HepG2 (cell line): ENCODE results near the gene ENPP1. TPM values are rescaled to one million over a fixed set of nuclear protein-coding genes. Genes with fewer than 3 reads are reported as not detected.
A peak's percentile ranks its signal among the peaks of the same experiment; 100 is the strongest.

Experiments
- FOSL2 ChIP-seq: sonication (generic); formaldehyde crosslinking; IDR thresholded peaks from 2 replicates; pipeline ENCODE4 v1.4.0; 2020; ENCODE audit warnings: missing genetic modification reagents
- FOXA3 ChIP-seq: IDR thresholded peaks from 2 replicates; pipeline ENCODE4 v1.6.1; 2016; ENCODE audit warnings: missing genetic modification reagents, missing compliant biosample characterization
- FOXP1 ChIP-seq, 2 experiments: fragments of 450-650 bp in 1 of 2; IDR thresholded peaks; 2 replicates each; pipeline ENCODE4 v1.6.1; 2017 to 2018; ENCODE audit warnings: antibody characterized with exemption in 1 of 2
- GABPA ChIP-seq, 2 experiments: IDR thresholded peaks; 2 replicates each; pipeline ENCODE4 v1.6.1; 2011 to 2016; ENCODE audit warnings: low read depth in 2 of 2, low read length in 1 of 2, missing biosample characterization in 1 of 2, missing genetic modification characterization in 1 of 2
- HOXA3 ChIP-seq: sonication (generic); formaldehyde crosslinking; IDR thresholded peaks from 2 replicates; pipeline ENCODE4 v1.5.0; 2020; ENCODE audit warnings: missing genetic modification reagents
- KAT8 ChIP-seq: IDR thresholded peaks from 2 replicates; pipeline ENCODE4 v1.6.1; 2016; ENCODE audit warnings: missing genetic modification reagents, missing compliant biosample characterization
- MIXL1 ChIP-seq: IDR thresholded peaks from 2 replicates; pipeline ENCODE4 v1.6.1; 2016
- MXI1 ChIP-seq: IDR thresholded peaks from 3 replicates; pipeline ENCODE4 v1.6.1; 2012; ENCODE audit warnings: low read depth, low read length, inconsistent platforms, borderline replicate concordance
- ONECUT2 ChIP-seq: sonication (generic); formaldehyde crosslinking; IDR thresholded peaks from 2 replicates; pipeline ENCODE4 v1.4.0; 2020; ENCODE audit warnings: missing genetic modification reagents
- PAXIP1 ChIP-seq: sonication (generic); formaldehyde crosslinking; conservative IDR thresholded peaks from 2 replicates; pipeline ENCODE4 v1.4.0; 2020; ENCODE audit warnings: mild to moderate bottlenecking, missing genetic modification reagents, moderate library complexity
- PHF8 ChIP-seq: sonication (generic); formaldehyde crosslinking; IDR thresholded peaks from 2 replicates; pipeline ENCODE4 v1.5.0; 2020; ENCODE audit warnings: missing genetic modification reagents
- SMAD3 ChIP-seq: sonication (generic); formaldehyde crosslinking; IDR thresholded peaks from 2 replicates; pipeline ENCODE4 v1.4.0; 2020; ENCODE audit warnings: missing genetic modification reagents
- SMARCC2 ChIP-seq: fragments of 450-650 bp; IDR thresholded peaks from 2 replicates; pipeline ENCODE4 v1.6.1; 2017; ENCODE audit warnings: antibody characterized with exemption, mild to moderate bottlenecking
- ZKSCAN8 ChIP-seq: IDR thresholded peaks from 2 replicates; pipeline ENCODE4 v1.6.1; 2016; ENCODE audit warnings: borderline replicate concordance, missing genetic modification reagents, missing compliant biosample characterization
- ZNF251 ChIP-seq: sonication (generic); formaldehyde crosslinking; IDR thresholded peaks from 2 replicates; pipeline ENCODE4 v1.9.0; 2021; ENCODE audit warnings: mild to moderate bottlenecking, missing genetic modification reagents
- ZNF256 ChIP-seq: sonication (generic); formaldehyde crosslinking; conservative IDR thresholded peaks from 2 replicates; pipeline ENCODE4 v1.4.0; 2020; ENCODE audit warnings: missing genetic modification reagents
- ZNF512B ChIP-seq: sonication (generic); formaldehyde crosslinking; IDR thresholded peaks from 2 replicates; pipeline ENCODE4 v1.5.1; 2020; ENCODE audit warnings: missing genetic modification reagents, mild to moderate bottlenecking, borderline replicate concordance
- polyA plus RNA-seq, 8 experiments: library from polyadenylated mRNA; depleted of rRNA in 3 of 8; stranded (reverse) in 7 of 8; unstranded in 1 of 8; fragments of >200 nt; fragmentation: Illumina TruSeq in 4 of 8; extraction: Trizol in 4 of 8; gene quantifications; 2 replicates each; pipeline versions ENCODE4 v1.2.1 to v1.2.3, GENCODE V29; 2011 to 2016; ENCODE audit warnings: low read depth in 4 of 8, missing spikeins in 1 of 8, mixed read lengths in 1 of 8; ENCODE audit not compliant: insufficient read depth in 1 of 8
- total RNA-seq, 5 experiments: library from RNA; depleted of rRNA; stranded (reverse); fragments of >200 nt; fragmentation: Illumina TruSeq; extraction: Trizol; gene quantifications; 2 replicates each; pipeline ENCODE4 v1.2.3, GENCODE V29; 2016; ENCODE audit warnings: low read depth in 1 of 5
- TF ChIP-seq, protein P1 (sequence below): sonication (generic); formaldehyde crosslinking; IDR thresholded peaks from 2 replicates; pipeline ENCODE4 v1.4.0; 2020; ENCODE audit warnings: low read depth, missing genetic modification reagents
- TF ChIP-seq, protein P2 (sequence below): sonication (generic); formaldehyde crosslinking; IDR thresholded peaks from 2 replicates; pipeline ENCODE4 v1.5.1; 2020; ENCODE audit warnings: missing genetic modification reagents, mild to moderate bottlenecking, borderline replicate concordance

The ENPP1 gene
- total and polyA plus RNA-seq, 2 of the 13 experiments (the other 11 are each of a cell fraction or from before 2014, with no cell fraction given): 56.5 to 160 TPM

- TF ChIP-seq, protein P1, sequence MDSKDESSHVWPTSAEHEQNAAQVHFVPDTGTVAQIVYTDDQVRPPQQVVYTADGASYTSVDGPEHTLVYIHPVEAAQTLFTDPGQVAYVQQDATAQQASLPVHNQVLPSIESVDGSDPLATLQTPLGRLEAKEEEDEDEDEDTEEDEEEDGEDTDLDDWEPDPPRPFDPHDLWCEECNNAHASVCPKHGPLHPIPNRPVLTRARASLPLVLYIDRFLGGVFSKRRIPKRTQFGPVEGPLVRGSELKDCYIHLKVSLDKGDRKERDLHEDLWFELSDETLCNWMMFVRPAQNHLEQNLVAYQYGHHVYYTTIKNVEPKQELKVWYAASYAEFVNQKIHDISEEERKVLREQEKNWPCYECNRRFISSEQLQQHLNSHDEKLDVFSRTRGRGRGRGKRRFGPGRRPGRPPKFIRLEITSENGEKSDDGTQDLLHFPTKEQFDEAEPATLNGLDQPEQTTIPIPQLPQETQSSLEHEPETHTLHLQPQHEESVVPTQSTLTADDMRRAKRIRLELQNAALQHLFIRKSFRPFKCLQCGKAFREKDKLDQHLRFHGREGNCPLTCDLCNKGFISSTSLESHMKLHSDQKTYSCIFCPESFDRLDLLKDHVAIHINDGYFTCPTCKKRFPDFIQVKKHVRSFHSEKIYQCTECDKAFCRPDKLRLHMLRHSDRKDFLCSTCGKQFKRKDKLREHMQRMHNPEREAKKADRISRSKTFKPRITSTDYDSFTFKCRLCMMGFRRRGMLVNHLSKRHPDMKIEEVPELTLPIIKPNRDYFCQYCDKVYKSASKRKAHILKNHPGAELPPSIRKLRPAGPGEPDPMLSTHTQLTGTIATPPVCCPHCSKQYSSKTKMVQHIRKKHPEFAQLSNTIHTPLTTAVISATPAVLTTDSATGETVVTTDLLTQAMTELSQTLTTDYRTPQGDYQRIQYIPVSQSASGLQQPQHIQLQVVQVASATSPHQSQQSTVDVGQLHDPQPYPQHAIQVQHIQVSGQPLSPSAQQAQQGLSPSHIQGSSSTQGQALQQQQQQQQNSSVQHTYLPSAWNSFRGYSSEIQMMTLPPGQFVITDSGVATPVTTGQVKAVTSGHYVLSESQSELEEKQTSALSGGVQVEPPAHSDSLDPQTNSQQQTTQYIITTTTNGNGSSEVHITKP (CRISPR knock-in tag): 0 out of 2 replicates have a peak, but pooled peaks have one; percentile 45
- TF ChIP-seq ZNF512B (CRISPR knock-in tag): no peak
- TF ChIP-seq ZKSCAN8: no peak; the same call in 1 of the 2 replicates
- 0 out of 2 replicates have a peak, but pooled peaks have one; percentile 47 for TF ChIP-seq ONECUT2
- peak; percentile 85 for TF ChIP-seq KAT8 (CRISPR knock-in tag)
- peak; percentile 81 for TF ChIP-seq PAXIP1 (CRISPR knock-in tag)
- peak; percentile 51; the same call in 1 of the 2 replicates for TF ChIP-seq SMAD3 (CRISPR knock-in tag)
- no peak for TF ChIP-seq SMARCC2
- TF ChIP-seq FOXP1 (IDR thresholded peaks at IDR 0.05): no peak
- peak; percentile 56 for TF ChIP-seq FOXP1 (CRISPR knock-in tag; IDR thresholded peaks at IDR 0.05)
- peak; percentile 47; the same call in 1 of the 2 replicates for TF ChIP-seq GABPA (IDR thresholded peaks at IDR 0.05; ENCODE audit: low read depth, low read length)
- peak; percentile 91 for TF ChIP-seq GABPA (CRISPR knock-in tag; IDR thresholded peaks at IDR 0.05; ENCODE audit: low read depth)
- peak; percentile 90 for TF ChIP-seq FOXA3
- TF ChIP-seq FOSL2 (CRISPR knock-in tag): peak; percentile 61
- peak; percentile 94 for TF ChIP-seq MIXL1
- TF ChIP-seq MXI1: peak; percentile 82; the same call in 1 of the 3 replicates
- peak; percentile 11; the same call in 1 of the 2 replicates for TF ChIP-seq PHF8 (CRISPR knock-in tag)
- TF ChIP-seq, protein P2, sequence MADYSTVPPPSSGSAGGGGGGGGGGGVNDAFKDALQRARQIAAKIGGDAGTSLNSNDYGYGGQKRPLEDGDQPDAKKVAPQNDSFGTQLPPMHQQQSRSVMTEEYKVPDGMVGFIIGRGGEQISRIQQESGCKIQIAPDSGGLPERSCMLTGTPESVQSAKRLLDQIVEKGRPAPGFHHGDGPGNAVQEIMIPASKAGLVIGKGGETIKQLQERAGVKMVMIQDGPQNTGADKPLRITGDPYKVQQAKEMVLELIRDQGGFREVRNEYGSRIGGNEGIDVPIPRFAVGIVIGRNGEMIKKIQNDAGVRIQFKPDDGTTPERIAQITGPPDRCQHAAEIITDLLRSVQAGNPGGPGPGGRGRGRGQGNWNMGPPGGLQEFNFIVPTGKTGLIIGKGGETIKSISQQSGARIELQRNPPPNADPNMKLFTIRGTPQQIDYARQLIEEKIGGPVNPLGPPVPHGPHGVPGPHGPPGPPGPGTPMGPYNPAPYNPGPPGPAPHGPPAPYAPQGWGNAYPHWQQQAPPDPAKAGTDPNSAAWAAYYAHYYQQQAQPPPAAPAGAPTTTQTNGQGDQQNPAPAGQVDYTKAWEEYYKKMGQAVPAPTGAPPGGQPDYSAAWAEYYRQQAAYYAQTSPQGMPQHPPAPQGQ (CRISPR knock-in tag): no peak
- TF ChIP-seq ZNF251 (CRISPR knock-in tag): no peak
- 0 out of 2 replicates have a peak, but pooled peaks have one; percentile 28 for TF ChIP-seq HOXA3 (CRISPR knock-in tag)
- no peak for TF ChIP-seq ZNF256
Measured at GRCh38 chr6:131825946-131826345, 18.1 kb downstream of the ENPP1 start (continued).
